ENCODE measurements around the gene ZG16B. TPM values are rescaled to one million over a fixed set of nuclear protein-coding genes. Genes with fewer than 3 reads are reported as not detected.

ZG16B gene
- total RNA-seq: 0.25 and 0.78 TPM in 2 replicates

GRCh38 chr16:2829501-2830354 lies at the start of gene ZG16B:
Gene ZG16B (plus strand): TSS chr16:2830303. CDS start chr16:2830442, 139 bp downstream.

GRCh38 chr16:2787406-2787805 lies 42.7 kb upstream of the ZG16B start, which contains the start of gene PRSS33:
Gene PRSS33 (minus strand): TSS chr16:2787560. CDS start chr16:2786547, 1,013 bp downstream.

GRCh38 chr16:2816751-2817339 lies 13.3 kb upstream of the ZG16B start, which contains the start of gene PRSS21:
Gene PRSS21 (plus strand): TSS chr16:2817237. CDS start chr16:2817269, 32 bp downstream.

GRCh38 chr16:2857451-2858244 lies 27.5 kb downstream of the ZG16B start, which contains the start of gene PRSS22:
Gene PRSS22 (minus strand): TSS chr16:2858170. CDS start chr16:2858104, 66 bp downstream.

Other genes with a start within 250 kb of the ZG16B start
- 16.0 and 17.8 TPM in 2 replicates for gene KCTD5, start 147.8 kb upstream of the ZG16B start, total RNA-seq
- 0.05 and 0.12 TPM in 2 replicates for gene PRSS27, start 110.1 kb upstream of the ZG16B start, total RNA-seq
- 93.7 and 119 TPM in 2 replicates for gene SRRM2, start 77.7 kb upstream of the ZG16B start, total RNA-seq
- 671 and 1,192 TPM in 2 replicates for gene ELOB, start 53.0 kb upstream of the ZG16B start, total RNA-seq
- gene PRSS33, start 42.7 kb upstream of the ZG16B start, total RNA-seq: not detected in 2 replicates
- not detected in 2 replicates for gene PRSS41, start 31.8 kb upstream of the ZG16B start, total RNA-seq
- gene PRSS21, start 13.1 kb upstream of the ZG16B start, total RNA-seq: 1.00 TPM in 1 of 2 replicates, not detected in the other
- not detected in 2 replicates for gene PRSS22, start 27.9 kb downstream of the ZG16B start, total RNA-seq
- 83.2 and 90.0 TPM in 2 replicates for gene FLYWCH2, start 52.9 kb downstream of the ZG16B start, total RNA-seq
- gene FLYWCH1, start 81.6 kb downstream of the ZG16B start, total RNA-seq: 32.0 and 41.6 TPM in 2 replicates
- not detected in 2 replicates for gene KREMEN2, start 134.0 kb downstream of the ZG16B start, total RNA-seq
- gene PAQR4, start 139.0 kb downstream of the ZG16B start, total RNA-seq: 1.4 and 2.0 TPM in 2 replicates
- 1.1 and 2.5 TPM in 2 replicates for gene PKMYT1, start 150.1 kb downstream of the ZG16B start, total RNA-seq
- gene CLDN9, start 182.6 kb downstream of the ZG16B start, total RNA-seq: not detected in 2 replicates
- gene CLDN6, start 187.9 kb downstream of the ZG16B start, total RNA-seq: not detected in 2 replicates
- gene TNFRSF12A, start 190.1 kb downstream of the ZG16B start, total RNA-seq: 52.3 and 76.3 TPM in 2 replicates
- 21.2 and 25.1 TPM in 2 replicates for gene HCFC1R1, start 193.6 kb downstream of the ZG16B start, total RNA-seq
- gene THOC6, start 193.7 kb downstream of the ZG16B start, total RNA-seq: 17.3 and 20.0 TPM in 2 replicates
- 0.15 and 0.25 TPM in 2 replicates for gene BICDL2, start 206.6 kb downstream of the ZG16B start, total RNA-seq
- not detected in 2 replicates for gene MMP25, start 216.3 kb downstream of the ZG16B start, total RNA-seq
- 20.7 and 26.7 TPM in 2 replicates for gene IL32, start 235.3 kb downstream of the ZG16B start, total RNA-seq